Measurements from ENCODE around the gene H2AZ1.

Gene H2AZ1

DNA sequence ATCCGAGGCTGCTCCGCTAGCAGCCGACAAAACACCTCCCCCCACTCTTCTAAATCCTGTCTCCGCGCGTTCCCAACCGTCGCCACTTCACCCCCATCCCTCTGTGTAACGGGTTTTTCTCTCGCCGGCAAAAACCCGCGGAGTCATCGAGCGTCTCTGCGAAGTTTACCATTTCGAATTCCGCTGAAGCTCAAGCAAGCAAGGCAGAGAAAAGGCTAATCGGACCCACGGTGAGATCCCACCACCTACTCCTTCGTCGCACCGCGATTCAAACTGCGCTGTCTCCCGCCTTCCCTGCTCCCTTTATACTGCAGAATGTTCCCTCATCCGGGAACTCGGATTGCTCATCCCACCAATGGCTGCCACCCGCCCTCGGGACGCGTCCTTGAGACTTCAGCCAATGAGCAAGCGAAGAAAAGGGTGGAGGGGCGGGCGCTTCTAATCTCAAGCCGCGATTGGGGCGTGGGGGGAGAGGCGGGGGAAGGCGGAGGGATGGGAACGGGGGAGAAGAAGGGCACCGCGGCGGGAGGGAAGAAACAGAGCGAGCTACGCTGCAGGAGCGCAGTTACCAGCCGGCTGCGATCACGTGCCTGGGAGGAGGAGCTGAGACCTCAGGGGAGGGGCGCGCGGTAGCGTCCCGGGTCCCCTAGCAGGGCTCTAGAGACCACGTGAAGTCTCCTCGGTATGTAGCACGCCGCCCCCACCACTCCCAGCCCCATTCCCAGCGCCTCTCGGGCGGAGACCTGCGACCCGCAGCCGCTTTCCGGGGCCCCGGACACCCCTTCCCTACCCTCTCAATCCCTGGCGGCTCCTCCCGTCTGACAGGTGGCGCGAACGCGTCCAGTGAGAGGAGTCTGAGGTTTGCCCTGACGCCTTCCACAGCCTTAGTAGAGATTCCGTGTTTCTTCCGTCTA lies at the start of gene H2AZ1:
TSS of gene H2AZ1 (minus strand) at position 277 of the 914 bp plus-strand sequence. CDS start at position 172, 105 bp downstream.
- no peaks in the 10 kb centered on the region for H3K9me2 ChIP-seq (ENCODE audit: low read depth, low read length)
- H2AFZ ChIP-seq (ENCODE audit: low read length): peak within 1 kb of the TSS; percentile 56; the same call in 1 of the 2 replicates

DNA sequence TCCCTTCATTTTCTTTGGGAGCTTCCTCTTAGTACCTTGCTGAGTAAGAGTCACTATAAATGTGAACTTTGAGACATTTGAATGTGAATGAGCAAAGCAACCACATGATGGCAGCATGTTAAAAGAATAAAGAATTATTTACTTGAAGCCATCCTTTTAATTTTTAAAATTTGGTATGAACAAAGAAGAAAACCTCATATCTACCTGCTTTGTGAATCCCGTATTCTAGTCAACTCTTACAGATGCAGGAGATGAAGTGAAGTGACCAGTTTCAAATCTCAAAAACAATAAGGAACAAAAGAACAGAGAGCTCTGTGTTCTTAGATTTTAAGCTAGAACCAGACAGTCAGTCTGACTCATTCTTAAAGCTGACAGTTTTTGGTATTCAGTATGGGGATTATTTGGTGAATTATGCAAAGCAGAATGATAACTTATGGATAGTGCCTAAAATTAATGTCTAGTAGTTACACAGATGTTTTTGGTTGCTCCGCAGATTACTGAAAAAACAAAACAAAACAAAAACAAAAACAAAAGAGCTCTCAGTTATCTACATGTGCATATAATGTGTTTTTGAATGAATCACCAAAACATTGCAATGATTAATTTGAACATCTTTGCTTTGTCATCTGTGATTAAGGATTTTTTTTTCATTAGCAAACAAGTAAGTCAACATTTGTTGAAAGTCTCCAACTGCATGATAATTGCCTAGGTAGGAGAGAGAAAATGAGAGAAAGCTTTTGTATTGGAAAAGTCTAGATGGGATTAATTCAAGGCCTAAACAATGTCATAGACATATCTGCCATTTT lies 48.2 kb upstream of the H2AZ1 start:
- Histone ChIP-seq H3K79me2 (ENCODE audit: insufficient read depth, low read length) (no peaks in the 10 kb centered on the region), H3K9ac (ENCODE audit: low read length) (no peak overlapping the region), H3K27ac (ENCODE audit: low read depth, low read length, poor library complexity, severe bottlenecking) (no peak overlapping the region), H3K4me1 (ENCODE audit: insufficient read depth, low read length, severe bottlenecking) (no peaks in the 10 kb centered on the region), H3K27me3 (ENCODE audit: insufficient read depth, low read length) (no peaks in the 10 kb centered on the region), H3K4me2 (ENCODE audit: low read length) (no peak overlapping the region), H3K9me2 (ENCODE audit: low read depth, low read length) (no peaks in the 10 kb centered on the region), H3F3A (ENCODE audit: insufficient read depth, low read length) (no peaks in the 10 kb centered on the region), H3K9me3 (ENCODE audit: low read length) (no peaks in the 10 kb centered on the region), H3K36me3 (ENCODE audit: insufficient read depth, low read length) (no peaks in the 10 kb centered on the region), H2AFZ (ENCODE audit: low read length) (no peak overlapping the region), H3K4me3 (ENCODE audit: low read depth, low read length, poor library complexity, severe bottlenecking) (no peak overlapping the region), H4K20me1 (ENCODE audit: insufficient read depth, low read length) (no peaks in the 10 kb centered on the region)
- TF ChIP-seq, protein P1, sequence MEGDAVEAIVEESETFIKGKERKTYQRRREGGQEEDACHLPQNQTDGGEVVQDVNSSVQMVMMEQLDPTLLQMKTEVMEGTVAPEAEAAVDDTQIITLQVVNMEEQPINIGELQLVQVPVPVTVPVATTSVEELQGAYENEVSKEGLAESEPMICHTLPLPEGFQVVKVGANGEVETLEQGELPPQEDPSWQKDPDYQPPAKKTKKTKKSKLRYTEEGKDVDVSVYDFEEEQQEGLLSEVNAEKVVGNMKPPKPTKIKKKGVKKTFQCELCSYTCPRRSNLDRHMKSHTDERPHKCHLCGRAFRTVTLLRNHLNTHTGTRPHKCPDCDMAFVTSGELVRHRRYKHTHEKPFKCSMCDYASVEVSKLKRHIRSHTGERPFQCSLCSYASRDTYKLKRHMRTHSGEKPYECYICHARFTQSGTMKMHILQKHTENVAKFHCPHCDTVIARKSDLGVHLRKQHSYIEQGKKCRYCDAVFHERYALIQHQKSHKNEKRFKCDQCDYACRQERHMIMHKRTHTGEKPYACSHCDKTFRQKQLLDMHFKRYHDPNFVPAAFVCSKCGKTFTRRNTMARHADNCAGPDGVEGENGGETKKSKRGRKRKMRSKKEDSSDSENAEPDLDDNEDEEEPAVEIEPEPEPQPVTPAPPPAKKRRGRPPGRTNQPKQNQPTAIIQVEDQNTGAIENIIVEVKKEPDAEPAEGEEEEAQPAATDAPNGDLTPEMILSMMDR (IDR thresholded peaks at IDR 0.05; ENCODE audit: low read length): peak; percentile 39
- no peak for TF ChIP-seq EZH2 (IDR thresholded peaks at IDR 0.05; ENCODE audit: borderline replicate concordance, low read length)

More for the DNA sequence above, at the start of gene H2AZ1:
- H3K27ac ChIP-seq (ENCODE audit: low read depth, low read length, poor library complexity, severe bottlenecking): peak within 1 kb of the TSS; percentile 94
- H3K4me1 ChIP-seq (ENCODE audit: insufficient read depth, low read length, severe bottlenecking): peaks cover 37% of the 10 kb centered on the region
- H3K4me3 ChIP-seq (ENCODE audit: low read depth, low read length, poor library complexity, severe bottlenecking): peak within 1 kb of the TSS; percentile 99
- no peak for TF ChIP-seq EZH2 (IDR thresholded peaks at IDR 0.05; ENCODE audit: borderline replicate concordance, low read length)
- TF ChIP-seq, protein P1 (IDR thresholded peaks at IDR 0.05; ENCODE audit: low read length): no peak
- H3K36me3 ChIP-seq (ENCODE audit: insufficient read depth, low read length): peaks cover 25% of the 10 kb centered on the region
- peak within 1 kb of the TSS; percentile 99 for H3K9ac ChIP-seq (ENCODE audit: low read length)
- no peaks in the 10 kb centered on the region for H3K9me3 ChIP-seq (ENCODE audit: low read length)
- H3K79me2 ChIP-seq (ENCODE audit: insufficient read depth, low read length): peaks cover 19% of the 10 kb centered on the region
- no peaks in the 10 kb centered on the region for H4K20me1 ChIP-seq (ENCODE audit: insufficient read depth, low read length)
- peaks cover 10% of the 10 kb centered on the region for H3F3A ChIP-seq (ENCODE audit: insufficient read depth, low read length)
- peak within 1 kb of the TSS; percentile 96 for H3K4me2 ChIP-seq (ENCODE audit: low read length)
- H3K27me3 ChIP-seq (ENCODE audit: insufficient read depth, low read length): no peaks in the 10 kb centered on the region

DNA sequence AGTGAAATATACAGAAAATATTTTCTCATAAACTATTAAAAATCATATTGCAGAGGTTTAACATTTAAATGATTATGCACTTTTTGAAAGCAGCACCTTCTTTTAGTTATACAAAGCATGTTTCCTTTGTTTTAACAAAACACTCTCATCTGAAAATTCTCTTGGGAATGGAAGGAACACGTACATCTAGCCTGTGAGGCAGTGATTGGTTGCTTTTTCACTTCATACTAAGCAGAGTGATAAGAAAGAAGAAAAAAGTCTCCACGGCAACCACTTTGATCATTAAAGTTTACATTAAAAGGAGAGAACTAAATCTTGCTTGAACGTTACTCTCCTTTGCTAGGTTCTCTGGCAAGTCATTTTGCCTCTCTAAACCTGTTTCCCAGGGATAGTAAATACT lies 41.7 kb upstream of the H2AZ1 start:
- no peaks in the 10 kb centered on the region for H3F3A ChIP-seq (ENCODE audit: insufficient read depth, low read length)
- no peaks in the 10 kb centered on the region for H4K20me1 ChIP-seq (ENCODE audit: insufficient read depth, low read length)
- no peak overlapping the region for H3K9ac ChIP-seq (ENCODE audit: low read length)
- no peaks in the 10 kb centered on the region for H3K79me2 ChIP-seq (ENCODE audit: insufficient read depth, low read length)
- H3K27ac ChIP-seq (ENCODE audit: low read depth, low read length, poor library complexity, severe bottlenecking): no peak overlapping the region
- no peaks in the 10 kb centered on the region for H3K9me2 ChIP-seq (ENCODE audit: low read depth, low read length)
- no peaks in the 10 kb centered on the region for H3K27me3 ChIP-seq (ENCODE audit: insufficient read depth, low read length)
- no peak overlapping the region for H3K4me2 ChIP-seq (ENCODE audit: low read length)
- H3K4me3 ChIP-seq (ENCODE audit: low read depth, low read length, poor library complexity, severe bottlenecking): no peak overlapping the region
- H3K36me3 ChIP-seq (ENCODE audit: insufficient read depth, low read length): no peaks in the 10 kb centered on the region
- no peaks in the 10 kb centered on the region for H3K4me1 ChIP-seq (ENCODE audit: insufficient read depth, low read length, severe bottlenecking)
- no peaks in the 10 kb centered on the region for H3K9me3 ChIP-seq (ENCODE audit: low read length)
- no peak overlapping the region for H2AFZ ChIP-seq (ENCODE audit: low read length)
- TF ChIP-seq EZH2 (IDR thresholded peaks at IDR 0.05; ENCODE audit: borderline replicate concordance, low read length): no peak
- TF ChIP-seq, protein P1 (IDR thresholded peaks at IDR 0.05; ENCODE audit: low read length): no peak

All from OCI-LY1 (cell line).